SW 1271 (cell line): ENCODE data around the gene DNAI4.
"Not testable (repeated sequence)": the region's sequence is repeated elsewhere in the genome, so short reads cannot be mapped to it uniquely, and the experiment has no call there.

Experiments
- DNase-seq, 2 experiments: peaks; one replicate each; lab custom pipeline; 2025; lab: John Stamatoyannopoulos, UW

Gene DNAI4

DNA sequence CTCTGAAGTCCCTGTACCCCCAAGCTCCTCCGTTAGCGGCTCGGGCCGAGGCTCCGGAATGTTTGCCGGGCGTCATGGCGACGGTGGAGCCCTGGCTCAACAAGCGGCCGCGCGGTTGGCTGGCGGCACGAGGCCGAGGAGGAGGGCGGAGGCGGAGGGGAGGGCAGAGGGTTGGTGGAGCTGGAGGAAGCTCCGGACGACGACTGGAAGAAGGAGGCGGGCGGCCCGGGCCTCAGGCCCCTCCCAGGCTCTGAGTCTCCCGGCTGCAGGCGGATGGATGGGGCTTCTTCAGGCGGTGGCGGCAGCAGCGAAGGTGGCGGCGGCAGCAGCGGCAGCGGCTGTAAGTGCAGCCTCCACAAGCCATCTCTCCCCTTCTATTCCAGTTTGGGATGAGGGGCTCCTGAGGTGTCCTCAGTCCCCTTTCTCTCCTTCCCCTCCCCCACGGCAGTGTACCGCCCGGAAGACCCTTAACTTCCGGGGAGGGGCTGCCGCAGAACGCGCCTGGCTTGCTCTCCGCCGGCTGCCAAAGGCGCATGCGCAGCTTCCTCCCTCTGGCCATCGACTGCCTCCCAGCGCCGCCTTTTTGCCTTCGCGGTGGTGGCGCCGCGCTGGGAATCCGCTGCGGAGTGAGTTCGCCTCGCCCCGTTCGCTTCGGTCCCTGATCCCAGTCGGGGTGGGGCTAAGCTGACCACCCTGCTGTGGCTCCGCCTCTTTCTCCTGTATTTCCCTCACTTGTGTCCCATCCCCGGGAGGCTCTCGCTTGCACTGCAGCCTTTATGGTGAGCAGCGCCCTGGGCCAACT is at the start of gene DNAI4, which contains the start of gene MIER1:
Gene DNAI4 (minus strand): TSS at position 101 of the 802 bp plus-strand sequence. CDS start 25 bp downstream, at position 76.
Gene MIER1 (plus strand): TSS at position 235 of the 802 bp plus-strand sequence. CDS start 39 bp downstream, at position 274.
- peak; percentile 91 to 94 for DNase-seq

- no peak for DNase-seq
These were observed 43.9 kb upstream of the DNAI4 start for GRCh38 chr1:66968574-66968973.

DNA sequence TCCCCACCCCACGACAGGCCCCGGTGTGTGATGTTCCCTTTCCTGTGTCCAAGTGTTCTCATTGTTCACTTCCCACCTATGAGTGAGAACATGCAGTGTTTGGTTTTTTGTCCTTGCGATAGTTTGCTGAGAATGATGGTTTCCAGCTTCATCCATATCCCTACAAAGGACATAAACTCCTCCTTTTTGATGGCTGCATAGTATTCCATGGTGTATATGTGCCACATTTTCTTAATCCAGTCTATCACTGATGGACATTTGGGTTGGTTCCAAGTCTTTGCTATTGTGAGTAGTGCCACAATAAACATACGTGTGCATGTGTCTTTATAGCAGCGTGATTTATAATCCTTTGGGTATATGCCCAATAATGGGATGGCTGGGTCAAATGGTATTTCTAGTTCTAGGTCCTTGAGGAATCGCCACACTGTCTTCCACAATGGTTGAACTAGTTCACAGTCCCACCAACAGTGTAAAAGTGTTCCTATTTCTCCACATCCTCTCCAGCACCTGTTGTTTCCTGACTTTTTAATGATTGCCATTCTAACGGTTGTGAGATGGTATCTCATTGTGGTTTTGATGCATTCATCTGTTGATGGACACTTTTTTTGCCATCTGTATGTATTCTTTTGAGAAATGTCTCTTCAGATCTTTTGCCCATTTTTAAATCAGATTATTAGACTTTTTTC is 41.7 kb upstream of the DNAI4 start:
- DNase-seq: not testable (repeated sequence)

- DNase-seq: no peak
These were observed 33.3 kb upstream of the DNAI4 start for GRCh38 chr1:66957938-66958337.

DNA sequence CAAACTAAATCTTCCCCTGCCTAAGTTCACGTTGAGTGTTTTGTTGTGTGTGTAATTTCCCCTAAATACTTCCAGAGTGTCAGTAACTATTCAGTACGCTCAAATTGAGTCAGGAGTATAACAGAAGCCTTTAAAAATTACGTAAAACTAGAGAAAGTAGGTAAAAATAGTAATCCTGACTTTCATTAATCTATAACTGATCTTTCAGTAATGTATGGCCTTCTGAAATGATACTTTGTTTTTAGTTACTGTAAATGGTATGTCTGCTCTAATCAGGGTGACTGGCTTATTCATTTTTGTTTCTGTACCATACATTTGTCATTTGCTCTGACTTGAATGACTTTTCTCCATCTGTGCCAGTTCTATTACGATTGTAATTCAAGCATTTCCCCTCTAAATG is 29.6 kb upstream of the DNAI4 start:
- DNase-seq: no peak

GRCh38 chr1:66951513-66951912 is 26.9 kb upstream of the DNAI4 start:
- peak; percentile 58 to 76 for DNase-seq

DNA sequence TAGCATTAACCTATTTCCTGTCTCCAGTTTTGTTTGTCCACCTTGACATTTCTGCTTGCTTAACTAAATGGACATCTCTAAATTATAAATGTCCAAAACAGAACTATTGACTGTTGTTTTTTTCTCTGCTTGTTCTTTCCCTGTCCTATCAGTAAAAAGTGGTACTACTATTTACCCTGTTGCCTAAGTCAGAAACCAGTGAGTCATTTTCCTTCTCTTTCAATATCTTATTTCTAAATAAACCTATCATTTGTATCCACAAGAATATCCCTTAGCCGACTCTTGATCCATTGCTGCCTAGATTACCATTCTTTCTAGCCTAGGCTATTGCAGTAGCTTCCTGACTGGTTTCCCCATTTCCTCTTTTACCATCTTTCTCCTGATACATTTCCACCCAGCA is 22.6 kb upstream of the DNAI4 start:
- DNase-seq: no peak

DNA sequence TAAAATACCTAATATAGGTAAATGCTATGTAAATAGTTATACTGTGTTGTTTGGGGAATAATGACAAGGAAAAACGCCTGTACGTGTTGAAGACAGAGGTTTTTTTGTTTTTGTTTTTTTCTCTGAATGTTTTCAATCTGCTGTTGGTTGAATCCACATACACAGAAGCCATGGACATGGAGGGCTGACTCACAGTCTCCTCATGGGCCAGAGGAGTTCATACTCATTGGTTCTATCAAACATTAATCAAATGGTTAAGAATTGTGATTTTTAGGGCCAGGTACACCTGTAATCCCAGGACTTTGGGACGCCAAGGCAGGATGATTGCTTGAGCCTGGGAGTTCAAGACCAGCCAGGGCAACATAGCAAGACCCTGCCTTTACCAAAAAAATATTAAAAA is 20.7 kb upstream of the DNAI4 start:
- no peak for DNase-seq

GRCh38 chr1:66944330-66945274 is 19.9 kb upstream of the DNAI4 start:
- DNase-seq: peak in 1 of 2 experiments; percentile 70

GRCh38 chr1:66943361-66943969 is 18.8 kb upstream of the DNAI4 start:
- DNase-seq: no peak

GRCh38 chr1:66940981-66941380 is 16.3 kb upstream of the DNAI4 start:
- DNase-seq: no peak

DNA sequence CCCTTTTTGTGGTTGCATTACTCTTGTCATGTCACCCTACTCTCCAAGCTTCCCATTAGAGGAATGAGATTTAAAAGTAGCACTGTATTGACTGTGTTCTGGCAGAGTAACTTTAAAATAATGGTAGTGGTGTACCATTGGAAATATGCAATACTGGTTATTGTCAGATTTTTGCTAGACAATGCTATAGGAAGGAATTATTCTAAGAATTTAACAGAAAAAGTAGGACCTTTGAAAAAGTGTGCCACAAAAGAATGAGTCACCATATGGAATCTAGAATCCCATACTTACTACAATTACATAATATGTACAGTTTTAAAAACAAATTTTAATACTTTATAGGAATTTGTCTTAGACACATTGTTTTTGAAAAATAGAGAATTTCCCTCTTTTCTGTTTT is 14.0 kb upstream of the DNAI4 start:
- peak in 1 of 2 experiments; percentile 55 for DNase-seq

DNA sequence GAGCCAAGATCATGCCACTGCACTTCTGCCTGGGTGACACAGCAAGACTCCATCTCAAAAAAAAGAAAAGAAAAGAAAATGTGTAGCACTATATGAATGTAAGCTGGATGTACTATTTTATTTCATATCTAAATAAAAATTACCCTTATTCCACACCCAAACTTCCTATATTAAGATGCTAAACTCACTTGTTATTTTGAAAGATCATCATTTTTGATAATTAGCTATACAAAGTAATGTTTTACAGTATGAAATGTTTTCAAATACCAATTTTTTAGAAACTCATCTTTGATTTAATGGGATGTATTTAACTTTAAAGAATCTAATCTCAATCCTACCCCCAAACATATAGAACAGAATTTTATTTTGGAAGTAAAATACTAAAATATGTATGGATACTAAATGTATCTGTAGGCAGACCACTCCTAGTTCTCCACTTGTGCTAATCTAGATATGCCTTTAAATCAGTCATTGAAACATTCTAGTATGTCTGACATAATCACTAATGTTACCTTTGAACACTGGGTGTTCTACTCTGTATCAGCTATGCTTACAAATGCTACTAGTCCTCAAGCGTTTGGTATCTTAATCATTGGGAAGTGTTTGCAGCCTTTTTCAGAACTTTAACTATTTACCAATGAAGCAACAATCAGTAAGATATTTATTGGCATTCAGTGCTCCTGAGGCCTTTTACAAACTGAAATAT is 13.0 kb upstream of the DNAI4 start:
- no peak for DNase-seq

- DNase-seq: peak; percentile 32 to 48
These were observed 9.4 kb upstream of the DNAI4 start for GRCh38 chr1:66933887-66934700.

DNA sequence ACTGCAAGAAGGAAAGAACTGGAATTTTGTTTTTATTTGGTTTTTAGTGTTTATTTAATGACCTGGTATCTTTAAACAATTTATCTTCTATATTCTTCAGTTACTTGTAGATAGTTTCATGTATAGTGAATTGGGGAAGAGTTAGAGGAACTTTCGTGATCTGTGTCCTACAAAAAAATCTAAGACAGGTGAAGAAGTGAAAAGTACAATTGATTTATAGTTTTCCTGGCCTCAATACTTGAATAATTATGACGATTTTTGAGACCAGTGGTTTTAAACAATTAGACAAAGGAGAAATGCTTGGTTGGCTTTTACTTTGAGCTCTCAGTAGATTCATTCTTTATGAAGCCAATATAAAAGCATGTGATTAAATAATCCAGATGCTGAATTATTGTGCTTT is 7.6 kb upstream of the DNAI4 start:
- peak in 1 of 2 experiments; percentile 23 for DNase-seq

GRCh38 chr1:66931590-66931989 is 6.9 kb upstream of the DNAI4 start:
- peak in 1 of 2 experiments; percentile 22 for DNase-seq

GRCh38 chr1:66930823-66931174 is 6.1 kb upstream of the DNAI4 start:
- DNase-seq: peak in 1 of 2 experiments; percentile 45

DNA sequence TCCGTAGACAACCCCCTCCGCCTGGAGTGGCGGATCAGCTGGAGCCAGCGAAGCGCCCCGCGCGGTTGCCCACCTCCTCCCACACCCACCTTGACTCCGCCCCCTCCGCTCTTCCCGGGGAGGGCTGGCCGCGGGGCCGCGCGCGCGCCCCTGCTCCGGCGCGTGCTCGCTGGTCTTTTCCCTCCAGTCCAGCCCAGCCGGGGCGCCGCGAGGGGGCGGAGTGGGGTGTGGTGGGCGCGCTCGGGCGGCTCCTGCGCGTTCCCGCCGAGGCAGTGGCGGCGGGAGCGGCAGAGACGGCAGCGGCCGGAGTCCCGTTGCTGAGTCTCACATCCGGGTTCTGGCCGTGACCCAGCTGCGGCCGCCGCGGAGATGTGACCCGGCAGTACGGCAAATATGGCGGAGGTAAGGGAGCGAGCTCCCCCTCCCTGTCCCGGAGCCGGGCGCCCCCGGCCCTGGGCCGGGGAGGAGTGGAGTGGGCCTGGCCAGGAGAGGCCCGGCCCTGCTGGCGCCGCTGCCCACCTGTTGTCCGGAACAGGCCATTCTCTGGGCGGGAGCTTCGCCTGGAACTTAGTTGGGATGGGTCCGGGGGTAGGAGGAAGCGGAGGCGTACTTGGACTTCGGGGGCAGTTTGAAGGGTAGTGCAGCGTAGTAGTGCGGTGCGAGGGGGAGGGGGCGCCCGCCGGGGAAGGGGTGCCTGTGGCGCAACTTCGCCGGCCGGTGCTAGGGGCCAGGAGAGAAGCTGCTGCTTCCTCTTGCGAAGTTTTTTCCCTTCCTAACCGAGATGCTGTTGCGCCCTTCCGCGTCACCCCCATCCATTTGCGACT is 5.6 kb upstream of the DNAI4 start:
- peak; percentile 72 to 85 for DNase-seq

DNA sequence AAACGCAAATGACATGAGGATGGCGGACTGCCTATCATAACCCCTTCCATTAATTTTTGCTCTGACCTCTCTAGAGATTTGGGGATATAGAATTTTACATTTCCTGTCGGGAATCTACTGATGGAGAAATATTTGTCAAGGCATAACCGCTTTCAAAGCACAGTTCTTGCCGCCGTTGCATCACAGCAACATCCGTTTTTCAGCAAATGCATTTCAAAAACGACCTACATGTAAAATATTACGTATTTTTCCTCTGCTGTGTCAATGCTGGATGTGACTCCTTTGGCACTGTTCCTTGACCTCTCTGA is 5.0 kb upstream of the DNAI4 start:
- DNase-seq: peak in 1 of 2 experiments; percentile 53
